Measurements from ENCODE around the gene IRX6.

IRX6 gene

DNA sequence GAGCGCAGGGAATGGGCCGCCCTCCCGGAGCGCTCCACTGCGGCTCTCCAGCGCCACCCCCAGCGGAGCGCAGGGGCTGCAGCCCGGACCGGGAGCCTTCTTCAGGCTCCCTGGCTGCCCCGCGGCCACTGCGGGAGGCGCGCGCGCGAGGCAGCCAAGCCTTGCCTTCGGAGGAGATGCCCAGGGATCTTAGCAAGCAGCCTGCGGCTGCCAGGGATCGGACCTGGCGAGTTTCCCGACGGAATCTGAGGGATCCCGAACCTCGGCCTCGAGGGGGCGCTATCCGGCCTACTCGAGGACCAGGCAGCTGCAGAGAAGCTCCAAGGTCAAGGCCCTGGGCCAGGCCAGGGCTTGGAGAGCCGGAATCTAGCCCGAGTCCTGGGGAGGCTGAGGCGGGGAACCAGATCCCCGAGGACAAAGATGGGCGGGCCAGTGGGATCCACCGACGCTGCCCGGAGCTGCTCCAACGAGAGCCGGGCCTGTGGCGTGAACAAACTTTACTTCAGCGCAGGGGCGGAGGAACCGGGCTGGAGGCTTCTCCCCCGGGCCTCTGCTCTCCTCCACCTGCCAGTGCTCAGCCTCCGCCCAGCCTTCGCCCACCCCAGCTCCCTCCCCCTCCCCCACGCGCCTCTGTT lies at the start of gene IRX6:
TSS of gene IRX6 (plus strand) at position 567 of the 635 bp plus-strand sequence. CDS start 889 bp downstream, outside the sequence.
- DNase-seq (ENCODE audit: low read depth), result no peak
- TF ChIP-seq, protein P1, sequence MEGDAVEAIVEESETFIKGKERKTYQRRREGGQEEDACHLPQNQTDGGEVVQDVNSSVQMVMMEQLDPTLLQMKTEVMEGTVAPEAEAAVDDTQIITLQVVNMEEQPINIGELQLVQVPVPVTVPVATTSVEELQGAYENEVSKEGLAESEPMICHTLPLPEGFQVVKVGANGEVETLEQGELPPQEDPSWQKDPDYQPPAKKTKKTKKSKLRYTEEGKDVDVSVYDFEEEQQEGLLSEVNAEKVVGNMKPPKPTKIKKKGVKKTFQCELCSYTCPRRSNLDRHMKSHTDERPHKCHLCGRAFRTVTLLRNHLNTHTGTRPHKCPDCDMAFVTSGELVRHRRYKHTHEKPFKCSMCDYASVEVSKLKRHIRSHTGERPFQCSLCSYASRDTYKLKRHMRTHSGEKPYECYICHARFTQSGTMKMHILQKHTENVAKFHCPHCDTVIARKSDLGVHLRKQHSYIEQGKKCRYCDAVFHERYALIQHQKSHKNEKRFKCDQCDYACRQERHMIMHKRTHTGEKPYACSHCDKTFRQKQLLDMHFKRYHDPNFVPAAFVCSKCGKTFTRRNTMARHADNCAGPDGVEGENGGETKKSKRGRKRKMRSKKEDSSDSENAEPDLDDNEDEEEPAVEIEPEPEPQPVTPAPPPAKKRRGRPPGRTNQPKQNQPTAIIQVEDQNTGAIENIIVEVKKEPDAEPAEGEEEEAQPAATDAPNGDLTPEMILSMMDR (conservative IDR thresholded peaks at IDR 0.05; ENCODE audit: low read depth, low read length), result peak; percentile 27
- H3K4me3 ChIP-seq (ENCODE audit: low read length), result no peak within 1 kb of the TSS

DNA sequence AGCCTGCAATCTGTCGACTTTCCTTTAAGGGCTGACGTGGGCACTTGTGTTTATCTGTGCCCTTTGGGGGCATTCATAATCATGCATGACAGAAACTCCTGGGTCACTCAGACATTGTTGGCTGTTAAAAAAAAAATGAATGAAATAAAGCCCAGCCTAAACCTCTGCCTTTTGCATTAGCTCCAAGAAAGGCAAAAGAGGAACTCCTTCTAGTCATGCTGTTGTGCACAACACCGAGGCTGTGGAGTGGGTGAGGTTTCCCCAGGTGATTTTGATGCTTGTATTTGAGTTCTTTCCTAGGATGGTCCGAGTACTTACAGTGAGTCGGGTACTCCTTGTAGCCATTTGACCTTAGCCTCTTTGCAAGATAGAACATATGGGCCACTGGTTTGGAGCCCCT lies 49.6 kb upstream of the IRX6 start:
- no peak for DNase-seq (ENCODE audit: low read depth)
- TF ChIP-seq, protein P1 (conservative IDR thresholded peaks at IDR 0.05; ENCODE audit: low read depth, low read length), result no peak
- H3K4me3 ChIP-seq (ENCODE audit: low read length), result no peak overlapping the region

DNA sequence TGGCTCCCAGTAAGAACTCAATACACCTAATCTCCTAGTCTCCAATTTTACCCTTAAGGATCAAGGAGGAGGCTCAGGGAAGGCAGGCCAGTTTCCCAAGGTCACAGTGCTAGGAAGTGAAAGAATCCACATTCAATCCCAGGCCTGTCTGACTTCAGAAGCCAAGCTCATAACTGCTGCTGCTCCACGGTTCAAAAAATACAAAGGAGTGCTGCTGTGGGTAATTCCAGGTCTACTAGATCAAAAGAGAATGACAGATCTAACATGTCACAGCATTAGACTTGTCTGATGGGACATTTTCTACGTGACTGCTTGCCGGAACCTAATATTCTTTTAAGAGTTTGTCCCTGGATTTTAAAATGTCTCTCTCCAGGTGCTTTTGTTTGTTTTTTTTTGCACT lies 48.8 kb upstream of the IRX6 start:
- no peak overlapping the region for H3K4me3 ChIP-seq (ENCODE audit: low read length)
- TF ChIP-seq, protein P1 (conservative IDR thresholded peaks at IDR 0.05; ENCODE audit: low read depth, low read length), result no peak
- no peak for DNase-seq (ENCODE audit: low read depth)

DNA sequence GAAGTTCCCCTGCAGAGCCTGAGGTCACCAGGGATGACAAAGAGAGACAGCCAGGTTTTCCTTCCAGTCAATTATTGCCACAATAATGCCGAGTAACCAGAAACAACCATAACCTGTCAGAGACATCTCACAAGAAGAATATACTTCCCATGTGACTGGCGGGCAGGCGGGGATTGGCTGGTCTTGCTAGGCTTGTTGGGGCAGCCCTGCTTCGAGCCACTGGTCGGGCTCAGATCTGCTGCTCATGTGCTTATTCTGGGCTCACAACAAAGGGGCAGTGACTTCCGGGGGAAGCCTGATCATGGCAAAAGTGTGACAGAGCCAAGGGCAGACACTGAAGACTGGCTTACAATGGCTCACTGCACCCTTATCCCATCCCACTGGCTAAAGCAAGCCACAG lies 48.1 kb upstream of the IRX6 start:
- no peak for DNase-seq (ENCODE audit: low read depth)
- no peak overlapping the region for H3K4me3 ChIP-seq (ENCODE audit: low read length)
- TF ChIP-seq, protein P1 (conservative IDR thresholded peaks at IDR 0.05; ENCODE audit: low read depth, low read length), result no peak

DNA sequence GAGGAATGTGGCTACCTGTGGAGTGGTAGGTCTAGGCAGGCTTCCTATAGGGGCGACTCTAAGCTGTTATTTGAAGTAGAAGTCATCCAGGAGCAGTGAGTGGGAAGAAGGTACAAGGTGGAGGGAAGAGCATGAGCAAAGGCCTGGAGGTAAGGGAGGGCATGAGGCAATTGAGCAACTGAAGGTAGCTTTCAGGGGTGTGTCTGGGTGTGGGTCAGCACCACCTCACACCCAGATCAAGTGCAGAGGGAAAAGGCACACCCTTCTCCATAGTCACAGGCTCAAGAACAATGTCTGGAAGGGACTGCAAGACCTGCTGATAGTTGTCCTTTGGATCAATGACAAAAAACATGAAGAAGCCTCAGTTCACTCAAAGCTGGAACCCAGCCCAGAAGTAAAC lies 46.5 kb upstream of the IRX6 start:
- TF ChIP-seq, protein P1 (conservative IDR thresholded peaks at IDR 0.05; ENCODE audit: low read depth, low read length), result no peak
- DNase-seq (ENCODE audit: low read depth), result no peak
- no peak overlapping the region for H3K4me3 ChIP-seq (ENCODE audit: low read length)

DNA sequence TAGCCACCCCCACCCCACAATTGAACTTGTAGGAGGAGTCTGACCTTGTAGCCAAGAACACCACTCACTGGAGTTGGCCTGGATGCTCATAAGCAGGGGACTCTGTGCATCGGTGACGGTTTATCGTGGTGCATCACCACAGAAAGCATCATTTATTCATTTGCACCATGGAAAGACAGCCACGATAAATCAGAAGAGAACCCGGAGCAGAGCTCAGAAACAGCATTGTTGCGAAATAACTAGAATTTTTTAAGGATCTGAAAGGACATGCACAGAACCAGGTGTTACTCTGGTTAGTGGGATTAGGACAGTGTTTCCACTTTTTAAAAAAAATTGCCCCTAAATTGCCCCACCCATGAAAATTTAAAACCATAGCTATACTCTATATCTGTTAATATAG lies 44.4 kb upstream of the IRX6 start:
- TF ChIP-seq, protein P1 (conservative IDR thresholded peaks at IDR 0.05; ENCODE audit: low read depth, low read length), result no peak
- no peak overlapping the region for H3K4me3 ChIP-seq (ENCODE audit: low read length)
- no peak for DNase-seq (ENCODE audit: low read depth)

DNA sequence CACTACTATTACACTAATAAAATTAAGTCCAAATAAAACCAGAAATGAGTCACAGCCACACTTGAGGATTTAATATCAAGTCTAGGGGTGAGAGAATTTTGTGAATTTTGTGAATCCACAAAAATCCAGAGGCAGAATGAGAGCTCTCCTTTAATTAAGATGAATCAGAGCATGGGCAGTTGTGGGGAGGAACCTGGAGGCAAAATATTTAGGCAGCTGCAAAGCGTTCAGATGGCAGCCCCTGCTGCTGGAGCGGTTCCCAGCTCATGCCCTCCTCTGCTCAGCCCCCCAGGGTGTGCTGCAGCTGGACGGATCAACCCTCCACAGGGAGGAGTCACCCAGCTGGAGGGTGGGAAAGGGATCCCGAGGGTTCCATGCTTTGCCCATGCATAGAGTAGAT lies 43.4 kb upstream of the IRX6 start:
- no peak overlapping the region for H3K4me3 ChIP-seq (ENCODE audit: low read length)
- TF ChIP-seq, protein P1 (conservative IDR thresholded peaks at IDR 0.05; ENCODE audit: low read depth, low read length), result no peak
- no peak for DNase-seq (ENCODE audit: low read depth)
